ENCODE measurements around the gene PPP4R3B. TPM values are rescaled to one million over a fixed set of nuclear protein-coding genes. Genes with fewer than 3 reads are reported as not detected.

PPP4R3B gene
- total and polyA plus RNA-seq, 2 of the 8 experiments (the other 6 are each of a cell fraction or from before 2014, with no cell fraction given), result 8.5 to 39.1 TPM

- H3K36me3 ChIP-seq (ENCODE audit: control insufficient read depth in 2 of 4, insufficient read depth in 4 of 4, low read length in 3 of 4), result peaks cover 0 to 10% (median 2%) of the 10 kb centered on the region in 4 experiments; a peak in 2 of 8 replicates
- 95% methylated on average over 5 of the region's 5 CpGs; no CpG with 5 or more reads in 1 of the 2 experiments for WGBS, 2 experiments (ENCODE audit: extremely low coverage in 1 of 2, insufficient coverage in 1 of 2, insufficient read length in 1 of 2, insufficient replicate concordance in 2 of 2, low coverage in 1 of 2, low lambda C conversion rate in 2 of 2, missing lambda C conversion rate in 1 of 2)
- CTCF ChIA-PET (ENCODE audit: partially characterized antibody), result interaction anchor here (1.1 kb wide), 1 partner anchor 18 kb away, joined by 5 read pairs; no protein-coding TSS in a partner anchor
These were observed 92.5 kb downstream of the PPP4R3B start for GRCh38 chr2:55524884-55525437.

More at GRCh38 chr2:55524884-55525437, 92.5 kb downstream of the PPP4R3B start:
- Histone ChIP-seq H3K27me3 (replicated peaks in 1 of 4; ENCODE audit: control insufficient read depth in 3 of 4, extremely low read depth in 1 of 4, insufficient read depth in 3 of 4, low read length in 3 of 4) (no peaks in the 10 kb centered on the region; a peak in 1 of 7 replicates), H3K4ac (replicated peaks; ENCODE audit: insufficient read length, low read depth, low read length) (no peak overlapping the region), H4K20me1 (replicated peaks in 1 of 2; ENCODE audit: control insufficient read depth in 1 of 2, insufficient read depth in 2 of 2, low read length in 2 of 2) (no peaks in the 10 kb centered on the region), H3K79me2 (ENCODE audit: control insufficient read depth in 1 of 2, insufficient read depth in 2 of 2, low read length in 2 of 2) (no peaks in the 10 kb centered on the region), H3K79me1 (ENCODE audit: low read depth, low read length) (no peaks in the 10 kb centered on the region), H3K4me1 (replicated peaks in 1 of 4; ENCODE audit: control insufficient read depth in 3 of 4, insufficient read depth in 4 of 4, low read length in 3 of 4) (no peaks in the 10 kb centered on the region; a peak in 2 of 7 replicates), H2BK15ac (ENCODE audit: low read length) (no peak overlapping the region), H3K23me2 (ENCODE audit: low read depth, low read length) (peaks cover 4% of the 10 kb centered on the region), H3K9me3 (ENCODE audit: insufficient read depth in 2 of 2, low read depth in 1 of 2, low read length in 1 of 2) (no peaks in the 10 kb centered on the region), H3K9ac (replicated peaks in 1 of 4; ENCODE audit: extremely low read depth in 1 of 4, low read depth in 3 of 4, low read length in 3 of 4) (no peak overlapping the region), H2BK5ac (ENCODE audit: low read depth, low read length) (no peak overlapping the region), H2BK12ac (ENCODE audit: low read depth, low read length) (no peak overlapping the region), H3K56ac (replicated peaks; ENCODE audit: insufficient read length, low read depth, low read length) (no peak overlapping the region), H4K91ac (replicated peaks; ENCODE audit: insufficient read length, low read length) (no peak overlapping the region), H3K4me2 (ENCODE audit: insufficient read depth in 1 of 2, low read depth in 2 of 2, low read length in 2 of 2) (no peak overlapping the region), H3K4me3 (ENCODE audit: extremely low read depth in 1 of 4, insufficient read depth in 2 of 4, low read depth in 3 of 4, low read length in 4 of 4) (no peak overlapping the region), H3K14ac (ENCODE audit: insufficient read length) (no peak overlapping the region), H3K23ac (ENCODE audit: insufficient read length) (no peak overlapping the region), H3K27ac (ENCODE audit: low read depth, low read length) (no peak overlapping the region), H2AK5ac (ENCODE audit: low read depth, low read length) (no peak overlapping the region), H2BK20ac (ENCODE audit: low read length) (no peak overlapping the region), H2AFZ (ENCODE audit: low read length) (no peak overlapping the region), H2BK120ac (replicated peaks; ENCODE audit: low read depth, low read length) (no peak overlapping the region), H4K5ac (ENCODE audit: insufficient read length, low read depth, low read length) (no peak overlapping the region), H3K18ac (ENCODE audit: extremely low read depth, low read length) (no peak overlapping the region), H4K8ac (ENCODE audit: extremely low read depth, insufficient read depth, low read length) (no peak overlapping the region)
- FAIRE-seq (no peak), DNase-seq (ENCODE audit: low read depth in 1 of 2, low spot score in 2 of 2) (no peak)
- no peak for TF ChIP-seq GABPA (IDR thresholded peaks at IDR 0.05; ENCODE audit: borderline replicate concordance, insufficient read depth, low read length)
- no peak for TF ChIP-seq RBBP5 (IDR thresholded peaks at IDR 0.05; ENCODE audit: borderline replicate concordance, low read depth, low read length)
- TF ChIP-seq E2F6 (IDR thresholded peaks at IDR 0.05), result no peak
- no peak for TF ChIP-seq USF2 (IDR thresholded peaks at IDR 0.05; ENCODE audit: low read length)
- POLR2A ChIA-PET (ENCODE audit: partially characterized antibody), result no interaction called here
